B cell (primary cell): ENCODE measurements around the gene TEX261. TPM values are rescaled to one million over a fixed set of nuclear protein-coding genes. Genes with fewer than 3 reads are reported as not detected.

Source experiments
- ATAC-seq: fragments of 200-7000 bp; cut with Tn5 transposase; one replicate; pipeline ENCODE4 v1.10.0; 2021; ENCODE audit warnings: low read depth, mild to moderate bottlenecking, moderate number of reproducible peaks, moderate library complexity
- CTCF ChIA-PET: fragments of 350-600 bp; sonication (Branson Sonifier 250); formaldehyde crosslinking; loops from one replicate; lab custom pipeline; 2021; ENCODE audit warnings: antibody characterized with exemption, inconsistent platforms; lab: Charles Lee
- POLR2A ChIA-PET: fragments of 350-600 bp; sonication (Branson Sonifier 250); formaldehyde crosslinking; loops from one replicate; lab custom pipeline; 2021; ENCODE audit warnings: antibody characterized with exemption; lab: Charles Lee
- DNase-seq: peaks from one replicate; pipeline ENCODE4 v3.0.0; 2013
- H2AFZ ChIP-seq: 2 replicates; pipeline ENCODE4 v1.6.1; 2012; ENCODE audit warnings: mild to moderate bottlenecking, low read depth, low read length; ENCODE audit not compliant: insufficient read depth, poor library complexity, severe bottlenecking
- H3K27ac ChIP-seq, 2 donors: 1 replicate in 1 of 2; 2 replicates in 1 of 2; pipeline ENCODE4 v1.5.1; 2012 to 2013; ENCODE audit warnings: low read length in 2 of 2, mild to moderate bottlenecking in 2 of 2, moderate library complexity in 1 of 2
- H3K27me3 ChIP-seq, 4 experiments: fragments of 200-600 bp in 1 of 4; sonication (generic) in 1 of 4; replicated peaks in 1 of 4; 1 replicate in 2 of 4; 2 replicates in 2 of 4; pipeline versions ENCODE4 v1.6.1 to v1.7.0; 2013 to 2016; ENCODE audit warnings: low read length in 3 of 4, mild to moderate bottlenecking in 2 of 4, mixed read lengths in 1 of 4, moderate library complexity in 1 of 4; ENCODE audit not compliant: insufficient read depth in 4 of 4, control insufficient read depth in 3 of 4; ENCODE audit errors: control extremely low read depth in 1 of 4
- H3K36me3 ChIP-seq, 2 experiments: replicated peaks in 1 of 2; 1 replicate in 1 of 2; 2 replicates in 1 of 2; pipeline versions ENCODE4 v1.6.1 to v1.7.1; 2013; ENCODE audit warnings: low read length in 1 of 2; ENCODE audit not compliant: insufficient read depth in 2 of 2, control insufficient read depth in 1 of 2; ENCODE audit errors: control extremely low read depth in 1 of 2, extremely low read depth in 1 of 2
- H3K4me1 ChIP-seq, 2 donors: fragments of 200-600 bp in 1 of 2; sonication (generic) in 1 of 2; 1 replicate in 1 of 2; 2 replicates in 1 of 2; pipeline versions ENCODE4 v1.5.1 to v1.6.1; 2013 to 2017; ENCODE audit warnings: low read length in 2 of 2; ENCODE audit not compliant: control insufficient read depth in 2 of 2, insufficient read depth in 2 of 2
- H3K4me2 ChIP-seq: replicated peaks from 2 replicates; pipeline ENCODE3; 2012; ENCODE audit warnings: mild to moderate bottlenecking, low read depth, low read length; ENCODE audit not compliant: poor library complexity, severe bottlenecking
- H3K4me3 ChIP-seq, 5 experiments: fragments of 200-600 bp in 1 of 5; sonication (generic) in 1 of 5; 1 replicate in 3 of 5; 2 replicates in 2 of 5; pipeline versions ENCODE4 v1.5.1 to v1.7.0; 2011 to 2016; ENCODE audit warnings: low read length in 4 of 5, mild to moderate bottlenecking in 4 of 5, low read depth in 2 of 5, control low read depth in 1 of 5, moderate library complexity in 1 of 5; ENCODE audit not compliant: insufficient read depth in 1 of 5; ENCODE audit errors: control extremely low read depth in 1 of 5, extremely low read depth in 1 of 5
- H3K79me2 ChIP-seq: fragments of 200-600 bp; sonication (generic); one replicate; pipeline ENCODE4 v1.6.0; 2016; ENCODE audit warnings: low read length; ENCODE audit not compliant: control insufficient read depth, insufficient read depth
- H3K9ac ChIP-seq: fragments of 200-600 bp; sonication (generic); 2 replicates; pipeline ENCODE4 v1.6.1; 2017; ENCODE audit warnings: mild to moderate bottlenecking, low read length, moderate library complexity
- H3K9me3 ChIP-seq, 3 donors: one replicate each; pipeline versions ENCODE4 v1.6.1 to v1.7.1; 2013; ENCODE audit warnings: low read length in 2 of 3; ENCODE audit not compliant: control insufficient read depth in 2 of 3, insufficient read depth in 1 of 3; ENCODE audit errors: control extremely low read depth in 1 of 3
- H4K20me1 ChIP-seq: 2 replicates; pipeline ENCODE4 v1.6.0; 2012; ENCODE audit warnings: mild to moderate bottlenecking, low read length; ENCODE audit not compliant: insufficient read depth, control insufficient read depth, poor library complexity, severe bottlenecking
- H3K27ac Mint-ChIP-seq: one replicate; pipeline ENCODE4 v1.8.0; 2021; ENCODE audit warnings: mixed read lengths
- H3K27me3 Mint-ChIP-seq: one replicate; pipeline ENCODE4 v1.8.0; 2021; ENCODE audit warnings: mixed read lengths
- H3K4me1 Mint-ChIP-seq: one replicate; pipeline ENCODE4 v1.8.0; 2021; ENCODE audit warnings: mixed read lengths
- H3K4me3 Mint-ChIP-seq: one replicate; pipeline ENCODE4 v1.8.0; 2021; ENCODE audit warnings: mixed read lengths
- H3K9me3 Mint-ChIP-seq: one replicate; pipeline ENCODE4 v1.8.0; 2022; ENCODE audit warnings: mixed read lengths; ENCODE audit not compliant: insufficient read depth
- EZH2 ChIP-seq: IDR thresholded peaks from 2 replicates; pipeline ENCODE4 v1.6.1; 2012; ENCODE audit warnings: borderline replicate concordance, low read depth, mild to moderate bottlenecking, moderate library complexity, low read length; ENCODE audit not compliant: insufficient read depth, poor library complexity, severe bottlenecking
- WGBS: methylation state at CpG from one replicate; pipeline ENCODE4 v1.1.5; 2013; ENCODE audit warnings: missing lambda C conversion rate; ENCODE audit not compliant: insufficient coverage; 5-methylcytosine and 5-hydroxymethylcytosine counted together
- intact Hi-C: fragments of 100-400 bp; cut with micrococcal nuclease; formaldehyde crosslinking; loops from one replicate; pipeline ENCODE4 v1.10.0; 2022
- polyA plus RNA-seq: library from polyadenylated mRNA; depleted of rRNA; stranded (reverse); fragments of >200 nt; gene quantifications from 2 replicates; pipeline ENCODE4 v1.2.3, GENCODE V29; 2012
- total RNA-seq, 2 donors: library from RNA; stranded (reverse); fragments of 120-200 nt in 1 of 2; gene quantifications; 1 replicate in 1 of 2; 2 replicates in 1 of 2; pipeline versions ENCODE4 v1.2.3 to v1.2.4, GENCODE V29; 2013 to 2022
- TF ChIP-seq, protein P1 (sequence below): fragments of 200-600 bp; IDR thresholded peaks from one replicate; pipeline ENCODE4 v1.8.0; 2022; ENCODE audit warnings: antibody characterized with exemption, mild to moderate bottlenecking

Gene TEX261
- total and polyA plus RNA-seq, 2 donors (not counting 1 experiment from before 2014, with no cell fraction given) = 29.0 to 56.4 TPM

DNA sequence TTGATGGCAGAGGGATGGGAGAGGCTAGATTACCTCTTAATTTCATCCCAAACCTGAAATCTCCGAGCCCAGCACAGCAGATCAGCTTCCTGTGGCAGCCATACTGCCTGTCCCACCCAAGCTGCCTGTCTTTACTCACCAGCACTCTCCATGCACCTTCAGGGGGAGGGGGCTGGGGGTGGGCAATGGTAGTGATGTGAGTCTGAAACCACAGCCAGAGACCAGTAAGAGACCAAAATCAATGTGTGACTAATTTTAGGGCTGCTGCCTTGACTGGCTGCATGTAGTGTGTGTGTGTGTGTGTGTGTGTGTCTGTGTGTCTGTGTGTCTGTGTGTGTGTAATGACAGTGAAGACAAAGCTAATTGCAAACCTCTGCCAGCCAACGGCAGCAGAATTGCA is 11.7 kb upstream of the TEX261 start:
- H3K27me3 ChIP-seq = peaks cover 0 to 3% (median 0%) of the 10 kb centered on the region in 4 experiments
- intact Hi-C loops = no loop called here
- no peaks in the 10 kb centered on the region for H3K9me3 Mint-ChIP-seq
- no peaks in the 10 kb centered on the region for H3K9me3 ChIP-seq
- no peak overlapping the region for H3K4me3 Mint-ChIP-seq
- H4K20me1 ChIP-seq = no peaks in the 10 kb centered on the region
- no peak overlapping the region for H2AFZ ChIP-seq
- H3K79me2 ChIP-seq = no peaks in the 10 kb centered on the region
- POLR2A ChIA-PET = no interaction called here
- H3K4me1 ChIP-seq = peaks cover 0 to 2% of the 10 kb centered on the region in 2 donors
- 100% methylated on average over 1 of the region's 2 CpGs for WGBS
- no peak overlapping the region for H3K4me2 ChIP-seq
- ATAC-seq (no peak), DNase-seq (no peak)
- TF ChIP-seq, protein P1, sequence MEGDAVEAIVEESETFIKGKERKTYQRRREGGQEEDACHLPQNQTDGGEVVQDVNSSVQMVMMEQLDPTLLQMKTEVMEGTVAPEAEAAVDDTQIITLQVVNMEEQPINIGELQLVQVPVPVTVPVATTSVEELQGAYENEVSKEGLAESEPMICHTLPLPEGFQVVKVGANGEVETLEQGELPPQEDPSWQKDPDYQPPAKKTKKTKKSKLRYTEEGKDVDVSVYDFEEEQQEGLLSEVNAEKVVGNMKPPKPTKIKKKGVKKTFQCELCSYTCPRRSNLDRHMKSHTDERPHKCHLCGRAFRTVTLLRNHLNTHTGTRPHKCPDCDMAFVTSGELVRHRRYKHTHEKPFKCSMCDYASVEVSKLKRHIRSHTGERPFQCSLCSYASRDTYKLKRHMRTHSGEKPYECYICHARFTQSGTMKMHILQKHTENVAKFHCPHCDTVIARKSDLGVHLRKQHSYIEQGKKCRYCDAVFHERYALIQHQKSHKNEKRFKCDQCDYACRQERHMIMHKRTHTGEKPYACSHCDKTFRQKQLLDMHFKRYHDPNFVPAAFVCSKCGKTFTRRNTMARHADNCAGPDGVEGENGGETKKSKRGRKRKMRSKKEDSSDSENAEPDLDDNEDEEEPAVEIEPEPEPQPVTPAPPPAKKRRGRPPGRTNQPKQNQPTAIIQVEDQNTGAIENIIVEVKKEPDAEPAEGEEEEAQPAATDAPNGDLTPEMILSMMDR = no peak
- TF ChIP-seq EZH2 = no peak
- H3K36me3 ChIP-seq = no peaks in the 10 kb centered on the region
- H3K27me3 Mint-ChIP-seq = peaks cover 22% of the 10 kb centered on the region
- no peak overlapping the region for H3K27ac Mint-ChIP-seq
- CTCF ChIA-PET = no interaction called here
- H3K4me1 Mint-ChIP-seq = no peaks in the 10 kb centered on the region
- H3K27ac ChIP-seq = no peak overlapping the region
- H3K4me3 ChIP-seq = no peak overlapping the region
- no peak overlapping the region for H3K9ac ChIP-seq

DNA sequence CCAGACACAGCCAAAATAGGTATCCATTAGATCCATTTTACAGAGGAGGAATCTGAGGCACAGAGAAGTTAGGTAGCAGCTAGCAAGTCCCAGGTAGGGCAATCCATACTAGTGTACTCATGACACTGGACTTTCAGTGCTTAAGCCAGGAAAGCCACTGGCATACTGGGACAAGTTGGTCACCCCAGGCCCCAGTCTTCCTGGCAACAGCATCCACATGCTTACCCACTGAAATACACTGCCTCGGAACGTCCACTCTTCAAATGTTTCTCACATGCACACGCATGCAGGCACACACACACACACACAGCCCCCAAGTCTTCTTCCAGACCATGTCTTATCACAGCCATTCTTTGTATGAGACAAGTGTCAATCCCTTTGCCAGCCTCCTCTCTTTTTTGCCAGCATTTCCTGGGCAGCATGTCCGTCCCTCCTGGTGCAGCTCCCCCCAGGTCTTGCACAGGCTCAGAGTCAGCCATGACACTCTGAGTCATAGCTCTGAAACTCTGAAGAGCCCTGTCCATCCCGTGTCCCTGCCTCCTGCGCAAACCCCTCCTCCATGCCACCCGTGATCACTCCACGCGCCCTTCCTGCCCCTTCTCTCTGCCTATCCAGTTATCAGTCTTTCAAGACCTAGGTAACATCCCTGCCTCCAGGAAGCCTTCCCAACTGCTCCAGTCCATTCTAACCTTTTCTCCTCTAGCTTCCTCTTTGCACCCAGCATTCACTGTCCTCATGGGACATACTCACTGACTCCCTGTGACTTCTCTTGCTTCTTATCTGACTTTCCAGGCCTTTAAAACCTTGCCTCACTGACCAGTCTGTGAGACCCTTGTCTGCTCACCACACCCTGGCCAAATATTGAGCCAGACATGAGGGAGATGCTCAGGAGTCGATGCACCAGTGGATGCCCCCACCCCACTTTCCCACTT is 10.9 kb upstream of the TEX261 start:
- H3K4me1 ChIP-seq = peaks cover 3 to 10% of the 10 kb centered on the region in 2 donors
- no peaks in the 10 kb centered on the region for H3K79me2 ChIP-seq
- H3K36me3 ChIP-seq = no peaks in the 10 kb centered on the region
- POLR2A ChIA-PET = no interaction called here
- 92% methylated on average over 9 of the region's 10 CpGs for WGBS
- DNase-seq (no peak), ATAC-seq (no peak)
- no peak overlapping the region for H3K27ac ChIP-seq
- H3K4me3 ChIP-seq = no peak overlapping the region
- peaks cover 0 to 5% (median 0%) of the 10 kb centered on the region in 3 donors for H3K9me3 ChIP-seq
- Mint-ChIP-seq H3K4me1 (peaks cover 5% of the 10 kb centered on the region), H3K27ac (no peak overlapping the region), H3K4me3 (no peak overlapping the region), H3K9me3 (no peaks in the 10 kb centered on the region), H3K27me3 (peaks cover 22% of the 10 kb centered on the region)
- no peak for TF ChIP-seq EZH2
- TF ChIP-seq, protein P1 = no peak
- H2AFZ ChIP-seq = no peak overlapping the region
- H3K9ac ChIP-seq = no peak overlapping the region
- no peak overlapping the region for H3K4me2 ChIP-seq
- peaks cover 0 to 1% (median 0%) of the 10 kb centered on the region in 4 experiments for H3K27me3 ChIP-seq
- no peaks in the 10 kb centered on the region for H4K20me1 ChIP-seq
- intact Hi-C loops = no loop called here
- CTCF ChIA-PET = interaction anchor here (2.0 kb wide), 1 partner anchor 40 kb away, joined by 11 read pairs; no protein-coding TSS in a partner anchor
